Hepatocyte (in vitro differentiated cells): ENCODE data around the gene CDK14.

Experiments used
- CTCF ChIP-seq: fragments of 200-600 bp; sonication (generic); IDR thresholded peaks from 2 replicates; pipeline ENCODE4 v1.5.1; 2016; ENCODE audit warnings: antibody characterized with exemption, mild to moderate bottlenecking; ENCODE audit not compliant: poor library complexity
- EZH2 ChIP-seq: fragments of 200-600 bp; sonication (generic); IDR thresholded peaks from 2 replicates; pipeline ENCODE4 v1.6.1; 2016; ENCODE audit warnings: antibody characterized with exemption, mild to moderate bottlenecking, borderline replicate concordance
- EZH2phosphoT487 ChIP-seq: fragments of 200-600 bp; sonication (generic); IDR thresholded peaks from one replicate; pipeline ENCODE4 v1.6.1; 2018; ENCODE audit warnings: antibody characterized with exemption, mild to moderate bottlenecking, low read depth, moderate library complexity; ENCODE audit not compliant: unreplicated experiment, severe bottlenecking

- TF ChIP-seq CTCF: no peak
- TF ChIP-seq EZH2phosphoT487: no peak
- TF ChIP-seq EZH2: no peak
Observed at GRCh38 chr7:90769036-90769435, 172.9 kb downstream of the CDK14 start.
